GM08714 (cell line): Measurements from ENCODE around the gene JAG2.
"Not testable (repeated sequence)": the region's sequence is repeated elsewhere in the genome, so short reads cannot be mapped to it uniquely, and the experiment has no call there.

Source experiments
- H3K4me3 ChIP-seq: fragments of 200-500 bp; sonication (Bioruptor generic); 2 replicates; pipeline ENCODE4 v1.5.1; 2014; ENCODE audit warnings: mild to moderate bottlenecking, low read length, inconsistent platforms
- ZNF274 ChIP-seq: IDR thresholded peaks from 2 replicates; pipeline ENCODE4 v1.6.1; 2012; ENCODE audit warnings: mild to moderate bottlenecking, low read depth, low read length

Gene JAG2

GRCh38 chr14:105124823-105125222 is 43.8 kb downstream of the JAG2 start:
- no peak for TF ChIP-seq ZNF274
- no peak overlapping the region for H3K4me3 ChIP-seq

- H3K4me3 ChIP-seq: no peak overlapping the region
- TF ChIP-seq ZNF274: no peak
Measured at GRCh38 chr14:105123981-105124765, 44.4 kb downstream of the JAG2 start.

GRCh38 chr14:105123064-105123665 is 45.4 kb downstream of the JAG2 start:
- TF ChIP-seq ZNF274: no peak
- no peak overlapping the region for H3K4me3 ChIP-seq

GRCh38 chr14:105120056-105120455 is 48.5 kb downstream of the JAG2 start:
- no peak for TF ChIP-seq ZNF274
- H3K4me3 ChIP-seq: no peak overlapping the region

- TF ChIP-seq ZNF274: no peak
- H3K4me3 ChIP-seq: no peak overlapping the region
Measured at GRCh38 chr14:105119408-105120025, 49.1 kb downstream of the JAG2 start.

GRCh38 chr14:105118646-105119407 is 49.7 kb downstream of the JAG2 start:
- H3K4me3 ChIP-seq: no peak overlapping the region
- no peak for TF ChIP-seq ZNF274

- no peak for TF ChIP-seq ZNF274
- H3K4me3 ChIP-seq: no peak overlapping the region
Measured at GRCh38 chr14:105117710-105118385, 50.7 kb downstream of the JAG2 start.

GRCh38 chr14:105117257-105117646 is 51.3 kb downstream of the JAG2 start:
- TF ChIP-seq ZNF274: no peak
- H3K4me3 ChIP-seq: no peak overlapping the region

- no peak for TF ChIP-seq ZNF274
Measured at GRCh38 chr14:105116451-105117256, 51.9 kb downstream of the JAG2 start.

GRCh38 chr14:105109243-105109642 is 59.3 kb downstream of the JAG2 start:
- not testable (repeated sequence) for H3K4me3 ChIP-seq

More at GRCh38 chr14:105116451-105117256, 51.9 kb downstream of the JAG2 start:
- no peak overlapping the region for H3K4me3 ChIP-seq

- TF ChIP-seq ZNF274: no peak
- H3K4me3 ChIP-seq: no peak overlapping the region
Measured at GRCh38 chr14:105108516-105108864, 60.1 kb downstream of the JAG2 start.

GRCh38 chr14:105107781-105108515 is 60.6 kb downstream of the JAG2 start:
- no peak overlapping the region for H3K4me3 ChIP-seq
- TF ChIP-seq ZNF274: no peak

GRCh38 chr14:105107351-105107750 is 61.2 kb downstream of the JAG2 start:
- TF ChIP-seq ZNF274: no peak
- H3K4me3 ChIP-seq: no peak overlapping the region
